HG03108 (cell line): ENCODE data around the gene PDE11A.

ENCODE experiments used
- ATAC-seq: cut with Tn5 transposase; IDR thresholded peaks from one replicate; pipeline ENCODE4 v1.9.1; 2021; ENCODE audit warnings: moderate library complexity; ENCODE audit not compliant: unreplicated experiment

PDE11A gene

GRCh38 chr2:177582000-177582399 lies 490.6 kb downstream of the PDE11A start:
- ATAC-seq: no peak

DNA sequence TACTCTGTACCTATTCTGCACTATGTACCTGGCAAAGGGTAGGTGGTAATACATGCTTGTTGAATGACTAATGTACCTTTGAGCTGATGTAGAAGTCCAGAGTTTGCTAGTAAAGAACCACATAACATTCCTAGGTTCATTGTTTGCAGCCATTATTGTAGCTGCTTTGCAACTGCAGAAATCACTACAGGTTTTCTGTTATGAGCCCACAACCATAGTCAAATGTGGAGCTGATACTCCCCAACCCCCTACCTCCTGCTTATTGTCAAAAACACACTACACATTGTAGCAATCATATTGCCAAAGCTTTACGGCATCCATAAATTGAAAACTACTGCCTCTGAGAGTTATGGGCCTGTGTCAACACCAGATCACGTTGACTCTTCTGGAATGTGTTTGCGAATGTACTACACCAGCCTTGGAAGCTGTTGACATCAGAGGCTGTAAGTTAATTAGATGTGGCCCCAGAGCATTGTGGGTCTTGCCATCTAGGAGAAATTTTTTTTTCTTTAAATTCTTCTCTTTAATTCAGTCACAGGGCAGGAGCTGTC lies 493.0 kb downstream of the PDE11A start:
- ATAC-seq: no peak

DNA sequence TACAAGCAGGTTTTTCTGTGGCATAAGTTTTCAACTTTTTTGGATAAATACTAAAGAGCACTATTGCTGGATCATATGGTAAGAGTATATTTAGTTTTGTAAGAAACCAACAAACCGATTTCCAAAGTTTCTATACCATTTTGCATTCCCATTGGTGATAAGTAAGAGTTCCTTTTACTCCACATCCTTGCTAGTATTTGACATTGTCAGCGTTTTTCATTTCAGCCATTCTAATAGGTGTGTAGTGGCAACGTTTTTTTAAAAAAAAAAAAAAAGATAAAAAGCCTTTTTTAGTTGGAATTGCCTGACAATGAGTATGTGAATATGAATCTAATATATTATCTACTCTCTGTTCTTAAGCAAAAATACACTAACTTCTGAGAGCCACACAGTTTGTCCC lies 494.1 kb downstream of the PDE11A start:
- ATAC-seq: no peak

DNA sequence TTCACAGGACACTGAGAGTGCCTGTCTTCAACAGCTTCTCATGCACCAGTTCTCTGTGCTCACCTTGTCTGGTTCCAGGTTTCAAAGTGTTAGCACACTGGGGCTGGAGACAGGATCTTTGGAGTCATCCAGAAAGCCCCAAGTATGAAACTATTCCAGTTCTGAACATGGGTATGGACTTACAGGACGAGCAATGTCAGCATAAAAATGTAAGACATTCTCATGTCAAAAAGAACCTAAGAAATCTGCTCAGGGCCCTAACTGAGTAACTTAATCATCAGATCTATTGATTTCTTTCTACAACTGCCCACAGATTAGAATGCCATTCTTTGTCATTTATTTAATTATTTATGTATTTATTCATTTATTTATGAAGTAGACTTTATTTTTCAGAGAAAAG lies 495.5 kb downstream of the PDE11A start:
- no peak for ATAC-seq

DNA sequence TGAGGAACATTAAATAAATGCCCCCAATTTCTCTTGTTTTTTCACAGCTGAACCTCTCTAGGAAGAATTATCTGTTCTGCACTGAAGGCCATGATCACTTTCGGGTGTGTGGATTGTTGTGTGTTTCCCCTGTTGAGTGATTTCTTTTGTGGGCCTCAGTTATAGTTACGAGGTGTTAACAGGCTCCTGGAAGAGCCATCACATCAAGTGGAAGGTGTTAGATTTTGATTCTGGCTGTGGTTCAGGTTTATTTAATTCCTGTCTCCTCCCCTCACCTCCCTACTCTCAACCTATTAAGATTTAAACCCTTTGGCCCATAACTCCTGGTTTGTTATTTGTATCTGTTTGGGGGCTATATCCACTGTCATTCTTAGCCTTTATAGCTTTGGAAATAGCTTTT lies 497.2 kb downstream of the PDE11A start:
- ATAC-seq: no peak

GRCh38 chr2:177574356-177574755 lies 498.2 kb downstream of the PDE11A start:
- no peak for ATAC-seq
